ES-I3 (cell line): ENCODE measurements around the gene SH3RF3.

Source experiments
- H3K36me3 ChIP-seq: 2 replicates; pipeline ENCODE4 v1.6.1; 2013; ENCODE audit warnings: mild to moderate bottlenecking, low read length, control low read depth, moderate library complexity; ENCODE audit not compliant: insufficient read depth
- H3K4me1 ChIP-seq: 2 replicates; pipeline ENCODE4 v1.6.1; 2013; ENCODE audit warnings: mild to moderate bottlenecking, control low read depth, low read length; ENCODE audit not compliant: insufficient read depth
- H3K9ac ChIP-seq: 2 replicates; pipeline ENCODE4 v1.6.1; 2013; ENCODE audit warnings: low read depth, mild to moderate bottlenecking, low read length, moderate library complexity
- H3K9me3 ChIP-seq: 2 replicates; pipeline ENCODE4 v1.6.1; 2013; ENCODE audit warnings: mild to moderate bottlenecking, low read length, moderate library complexity; ENCODE audit not compliant: control insufficient read depth, insufficient read depth

The SH3RF3 gene

DNA sequence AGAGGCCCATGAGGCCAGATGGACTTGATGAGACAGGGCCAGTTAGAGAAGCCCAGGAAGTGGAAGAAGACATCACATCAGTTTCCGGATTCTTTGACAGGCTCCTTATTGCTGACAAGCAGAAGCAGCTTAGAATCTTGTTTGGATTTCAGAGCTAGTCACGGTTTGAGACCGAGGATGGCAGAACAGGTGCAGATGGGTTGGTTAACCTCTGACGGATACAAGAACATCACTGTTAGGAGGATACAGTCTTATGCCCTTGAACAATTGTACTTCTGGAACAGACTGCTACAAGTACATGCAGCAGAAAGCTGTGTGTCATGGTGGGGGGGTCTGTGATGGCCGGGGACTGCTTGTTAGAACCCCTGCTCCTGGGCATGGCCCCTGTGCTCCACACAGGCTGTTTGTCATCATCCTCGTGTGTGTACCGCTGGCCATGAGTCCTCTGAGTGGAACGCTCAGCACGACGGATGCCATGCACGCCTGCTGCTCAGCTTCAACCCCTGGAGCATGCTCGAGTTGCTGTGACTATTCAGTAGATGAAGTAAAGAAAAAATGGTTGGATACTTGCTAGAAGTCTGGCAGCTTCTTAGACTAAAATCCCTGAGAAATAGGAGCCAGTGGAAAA lies 217.7 kb downstream of the SH3RF3 start:
- no peaks in the 10 kb centered on the region for H3K36me3 ChIP-seq
- no peak overlapping the region for H3K9ac ChIP-seq
- peaks cover 9% of the 10 kb centered on the region; the same call in 1 of the 2 replicates for H3K4me1 ChIP-seq
- H3K9me3 ChIP-seq: no peaks in the 10 kb centered on the region

DNA sequence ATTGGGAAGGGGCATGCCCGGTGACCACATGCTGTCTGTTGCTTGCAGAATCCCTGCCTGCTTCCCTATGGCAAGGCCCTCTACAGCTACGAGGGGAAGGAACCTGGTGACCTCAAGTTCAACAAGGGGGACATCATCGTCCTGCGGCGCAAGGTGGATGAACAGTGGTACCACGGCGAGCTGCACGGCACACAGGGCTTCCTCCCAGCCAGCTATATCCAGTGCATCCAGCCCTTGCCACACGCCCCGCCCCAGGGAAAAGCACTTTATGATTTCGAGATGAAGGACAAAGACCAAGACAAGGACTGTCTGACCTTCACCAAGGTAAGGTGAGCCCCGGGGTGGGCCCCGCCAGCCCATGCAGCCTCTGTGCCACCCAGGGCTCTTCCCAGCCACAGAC lies 218.6 kb downstream of the SH3RF3 start:
- no peaks in the 10 kb centered on the region for H3K9me3 ChIP-seq
- H3K4me1 ChIP-seq: peaks cover 9% of the 10 kb centered on the region; the same call in 1 of the 2 replicates
- H3K9ac ChIP-seq: no peak overlapping the region
- H3K36me3 ChIP-seq: no peaks in the 10 kb centered on the region

DNA sequence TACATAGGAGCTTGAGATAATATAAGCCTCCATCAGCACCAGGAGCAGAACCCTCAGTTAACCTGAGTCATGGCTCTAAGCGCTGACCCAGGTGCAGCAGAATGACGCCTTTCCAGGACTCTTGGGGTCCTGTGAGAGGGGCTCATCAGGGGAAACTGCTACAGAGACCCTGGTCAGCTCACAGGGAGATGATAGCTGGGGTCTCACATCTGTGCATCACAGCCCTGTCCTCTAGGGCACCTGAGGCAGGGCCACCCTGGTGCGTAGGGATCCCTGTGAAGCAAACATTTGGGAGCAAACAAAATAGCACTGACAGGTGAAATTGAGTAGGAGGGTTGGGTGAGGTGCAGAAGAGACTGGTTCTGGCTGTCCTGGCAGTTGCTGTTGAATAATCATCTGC lies 219.2 kb downstream of the SH3RF3 start:
- H3K9ac ChIP-seq: no peak overlapping the region
- H3K4me1 ChIP-seq: peaks cover 9% of the 10 kb centered on the region; the same call in 1 of the 2 replicates
- H3K9me3 ChIP-seq: no peaks in the 10 kb centered on the region
- H3K36me3 ChIP-seq: no peaks in the 10 kb centered on the region

DNA sequence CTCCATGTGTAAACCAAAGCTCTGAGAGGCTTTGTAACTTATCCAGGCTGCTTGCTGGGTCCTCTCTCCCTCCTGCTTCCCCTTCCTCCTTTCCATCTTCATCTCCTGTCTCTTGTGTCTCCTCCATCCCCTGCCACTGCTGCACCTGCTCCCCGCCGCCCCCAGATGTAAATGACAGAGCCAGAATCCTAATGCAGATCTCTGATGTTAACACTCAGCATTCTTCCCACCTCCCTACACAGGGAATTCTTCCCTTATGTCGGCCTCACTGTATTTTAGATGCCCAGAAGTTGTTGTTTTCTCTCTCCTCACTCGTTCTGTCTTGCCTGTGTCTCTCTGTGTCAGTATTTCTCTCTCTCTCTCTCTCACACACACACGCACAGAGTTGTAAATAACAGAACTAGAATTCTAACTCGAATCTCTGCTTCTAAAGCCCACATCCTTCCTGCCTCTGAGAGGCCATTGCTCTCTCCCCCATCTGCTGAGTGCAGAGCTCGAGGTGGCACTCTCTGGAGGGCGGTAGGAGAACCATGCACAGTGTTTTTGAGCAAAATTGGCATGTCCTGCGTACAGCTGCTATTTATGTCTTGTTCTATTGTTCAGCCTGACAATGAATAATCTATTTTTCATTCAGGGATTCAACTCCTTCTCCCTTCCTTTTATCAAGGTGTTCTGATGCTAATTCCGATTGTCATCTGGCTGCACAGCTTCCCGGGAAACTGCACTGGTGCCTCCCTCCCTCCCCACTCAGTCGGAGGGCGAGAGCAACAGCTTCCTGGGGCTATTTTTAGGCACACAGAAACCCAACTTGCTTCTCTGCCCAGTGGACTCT lies 219.9 kb downstream of the SH3RF3 start:
- no peaks in the 10 kb centered on the region for H3K36me3 ChIP-seq
- peaks cover 9% of the 10 kb centered on the region; the same call in 1 of the 2 replicates for H3K4me1 ChIP-seq
- no peaks in the 10 kb centered on the region for H3K9me3 ChIP-seq
- H3K9ac ChIP-seq: no peak overlapping the region

DNA sequence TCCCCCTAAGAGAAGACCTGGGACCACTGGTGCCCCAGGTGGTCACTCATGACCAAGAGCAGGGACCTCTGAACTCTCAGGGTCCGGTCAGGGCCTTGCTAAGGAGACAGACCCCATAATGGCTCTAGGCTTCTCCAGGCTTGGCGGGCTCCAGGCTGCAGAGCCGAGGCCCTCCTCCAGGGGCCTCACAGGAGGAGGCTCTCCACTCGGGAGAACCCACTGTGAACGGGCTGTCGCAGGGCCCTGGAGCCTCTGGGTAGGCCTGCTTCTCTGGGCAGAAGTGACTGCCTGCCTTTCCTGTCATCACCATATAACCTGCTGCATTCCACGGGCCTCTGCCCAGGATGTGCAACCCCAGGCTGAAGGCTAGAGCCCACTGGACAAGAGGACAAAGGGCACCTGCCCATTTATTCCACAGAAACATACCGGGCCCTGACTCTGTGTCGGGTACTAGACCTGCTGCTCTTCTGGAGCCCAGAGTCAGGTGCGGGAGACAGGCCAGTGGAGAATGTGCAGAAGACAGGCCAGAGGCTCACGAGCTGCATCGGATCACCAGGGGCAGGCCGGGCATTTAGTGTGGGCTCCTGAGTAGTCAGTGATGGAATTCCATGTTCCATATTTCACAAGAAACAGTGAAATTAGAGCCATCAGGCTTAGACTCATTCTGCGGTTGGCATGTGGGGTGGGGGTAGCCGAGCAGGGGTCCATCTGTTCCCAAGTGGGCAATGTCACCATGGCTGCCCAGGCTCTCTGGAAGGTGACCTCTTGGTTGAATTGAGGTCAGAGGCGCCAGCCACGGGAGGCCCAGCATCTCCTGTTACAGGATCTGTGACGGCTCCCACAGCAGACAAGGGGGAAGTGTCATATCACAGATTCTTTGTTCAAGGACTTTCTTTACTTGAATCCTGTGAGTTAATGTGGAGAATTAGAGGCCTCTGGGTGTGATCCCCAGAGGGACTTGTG lies 220.8 kb downstream of the SH3RF3 start:
- H3K36me3 ChIP-seq: no peaks in the 10 kb centered on the region
- no peaks in the 10 kb centered on the region for H3K9me3 ChIP-seq
- H3K4me1 ChIP-seq: peaks cover 9% of the 10 kb centered on the region; the same call in 1 of the 2 replicates
- no peak overlapping the region for H3K9ac ChIP-seq

DNA sequence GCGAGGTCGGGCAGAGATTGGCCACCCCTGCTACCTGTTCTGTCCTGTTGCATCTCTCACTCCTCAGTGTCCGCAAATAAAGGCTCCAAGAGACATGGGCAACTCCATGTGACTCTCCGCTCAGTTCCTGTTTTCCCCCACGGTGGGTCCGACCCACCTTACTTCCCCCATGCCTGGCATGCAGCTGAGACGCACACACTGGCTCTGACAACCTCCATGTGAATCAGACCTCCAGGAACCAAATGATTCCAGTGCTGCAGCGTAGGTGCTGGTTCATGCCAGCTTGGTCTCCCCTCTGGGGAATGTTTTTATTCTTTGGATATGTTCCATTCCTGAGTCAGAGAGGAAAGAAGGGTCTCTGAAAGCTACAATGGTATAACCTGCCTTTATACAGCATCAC lies 221.5 kb downstream of the SH3RF3 start:
- Histone ChIP-seq H3K36me3 (no peaks in the 10 kb centered on the region), H3K9me3 (no peaks in the 10 kb centered on the region), H3K9ac (no peak overlapping the region), H3K4me1 (peaks cover 9% of the 10 kb centered on the region; the same call in 1 of the 2 replicates)

DNA sequence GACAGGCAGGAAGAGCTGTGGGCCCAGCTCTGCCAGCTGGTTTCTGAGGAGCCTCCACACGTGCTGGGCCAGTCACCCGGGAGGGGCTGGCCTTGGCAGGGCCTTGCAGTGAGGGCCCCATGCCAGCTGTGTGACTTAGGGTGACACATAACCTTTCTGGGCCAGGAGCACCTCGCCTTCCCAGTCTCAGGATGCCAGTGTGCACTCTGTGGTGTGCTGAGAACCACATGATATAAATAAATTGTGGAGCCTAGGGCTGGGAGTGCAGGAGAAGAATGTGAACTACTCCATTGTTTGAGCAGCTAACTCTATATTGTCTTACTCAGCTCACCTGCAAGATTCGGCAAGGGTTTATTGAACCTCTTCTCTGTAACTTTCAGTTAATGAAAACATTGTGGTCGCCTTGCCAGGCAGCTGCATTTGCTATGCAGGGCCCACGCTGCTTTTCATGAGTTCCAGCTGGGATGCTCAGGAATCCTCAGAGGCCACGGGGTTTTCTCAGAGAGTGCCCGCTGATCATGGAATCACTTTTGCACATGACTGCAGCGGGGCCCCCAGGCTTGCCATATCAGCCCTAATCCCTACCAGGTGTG lies 222.3 kb downstream of the SH3RF3 start:
- H3K36me3 ChIP-seq: no peaks in the 10 kb centered on the region
- H3K4me1 ChIP-seq: peaks cover 9% of the 10 kb centered on the region; the same call in 1 of the 2 replicates
- no peak overlapping the region for H3K9ac ChIP-seq
- H3K9me3 ChIP-seq: no peaks in the 10 kb centered on the region

DNA sequence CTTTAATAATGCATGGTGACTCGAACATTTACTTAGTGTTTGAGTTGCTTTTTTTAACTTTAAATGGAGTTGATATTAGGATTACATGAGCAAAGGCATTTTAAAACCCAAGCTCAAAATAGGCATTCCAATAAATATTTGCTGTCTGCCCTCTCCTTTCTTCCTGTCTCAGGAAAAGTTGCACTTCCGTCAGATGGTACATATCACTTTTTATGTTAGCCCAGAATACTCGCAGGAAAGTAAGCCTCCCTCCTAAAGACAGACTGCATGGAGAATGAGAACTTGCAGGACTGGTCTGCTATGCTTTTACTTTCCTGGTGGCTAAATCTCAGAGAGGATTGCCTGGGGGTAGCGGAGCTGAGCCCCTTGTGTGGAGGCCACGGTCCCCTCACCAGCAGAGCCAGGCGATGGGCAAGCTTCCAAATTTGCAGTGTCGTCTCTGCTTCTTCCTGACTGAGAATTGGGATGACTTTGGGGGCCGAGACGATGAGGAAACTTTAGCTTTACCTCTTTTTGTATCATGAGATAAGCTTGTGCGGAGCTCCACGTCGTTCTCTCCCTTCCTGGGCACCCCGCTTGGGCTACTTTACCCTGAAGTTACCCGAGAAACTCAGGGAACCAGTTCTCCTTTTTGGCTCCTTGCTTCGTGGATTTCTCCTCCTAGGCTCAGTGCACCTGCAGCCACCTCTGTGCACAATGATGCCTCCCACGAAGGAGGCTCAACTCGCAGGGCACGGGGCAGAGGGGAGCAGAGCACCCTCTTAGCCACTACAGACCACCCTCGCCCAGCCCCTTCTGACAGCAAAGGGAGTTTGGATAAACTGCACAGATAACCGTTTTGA lies 223.3 kb downstream of the SH3RF3 start:
- Histone ChIP-seq H3K9ac (no peak overlapping the region), H3K36me3 (no peaks in the 10 kb centered on the region), H3K4me1 (peaks cover 9% of the 10 kb centered on the region; the same call in 1 of the 2 replicates), H3K9me3 (no peaks in the 10 kb centered on the region)

DNA sequence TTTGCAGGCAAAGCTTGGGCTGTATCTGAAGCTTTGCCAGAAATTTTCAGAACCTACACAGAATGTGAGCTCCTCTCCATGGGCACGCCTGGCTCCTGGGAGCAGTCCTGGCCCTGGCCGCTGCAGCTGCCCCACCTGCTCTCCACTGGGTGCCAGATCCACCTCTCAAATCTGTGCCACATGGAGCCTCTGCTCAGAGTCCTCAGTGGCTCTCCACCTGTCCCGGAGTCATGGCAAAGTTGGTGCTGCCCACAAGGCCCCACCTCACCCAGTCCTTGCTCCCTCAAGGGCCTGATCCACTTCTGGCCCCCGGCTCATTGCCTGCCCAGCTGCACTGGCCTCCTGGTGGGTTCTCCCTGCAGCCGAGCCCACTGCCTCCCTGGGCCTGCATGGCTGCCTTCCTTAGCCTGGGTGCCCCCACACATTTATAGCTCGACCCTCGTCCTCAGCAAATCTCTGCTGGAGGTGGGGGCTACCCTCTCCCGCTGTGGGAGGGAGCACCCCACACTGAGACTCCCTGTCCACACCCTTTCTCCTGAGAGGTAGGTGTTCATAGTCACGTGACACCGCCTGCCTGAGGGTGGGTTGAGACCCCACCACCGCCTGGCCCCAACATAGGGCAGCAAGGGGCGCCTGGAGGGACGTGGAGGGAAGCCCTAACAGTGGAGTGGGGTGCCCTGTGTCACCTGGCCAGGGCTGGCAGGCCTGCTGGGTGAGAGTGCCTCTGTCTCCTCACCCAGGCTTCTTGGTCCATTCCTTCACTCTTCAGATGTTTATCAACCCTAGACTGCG lies 224.1 kb downstream of the SH3RF3 start:
- Histone ChIP-seq H3K9ac (no peak overlapping the region), H3K4me1 (peaks cover 9% of the 10 kb centered on the region; the same call in 1 of the 2 replicates)

DNA sequence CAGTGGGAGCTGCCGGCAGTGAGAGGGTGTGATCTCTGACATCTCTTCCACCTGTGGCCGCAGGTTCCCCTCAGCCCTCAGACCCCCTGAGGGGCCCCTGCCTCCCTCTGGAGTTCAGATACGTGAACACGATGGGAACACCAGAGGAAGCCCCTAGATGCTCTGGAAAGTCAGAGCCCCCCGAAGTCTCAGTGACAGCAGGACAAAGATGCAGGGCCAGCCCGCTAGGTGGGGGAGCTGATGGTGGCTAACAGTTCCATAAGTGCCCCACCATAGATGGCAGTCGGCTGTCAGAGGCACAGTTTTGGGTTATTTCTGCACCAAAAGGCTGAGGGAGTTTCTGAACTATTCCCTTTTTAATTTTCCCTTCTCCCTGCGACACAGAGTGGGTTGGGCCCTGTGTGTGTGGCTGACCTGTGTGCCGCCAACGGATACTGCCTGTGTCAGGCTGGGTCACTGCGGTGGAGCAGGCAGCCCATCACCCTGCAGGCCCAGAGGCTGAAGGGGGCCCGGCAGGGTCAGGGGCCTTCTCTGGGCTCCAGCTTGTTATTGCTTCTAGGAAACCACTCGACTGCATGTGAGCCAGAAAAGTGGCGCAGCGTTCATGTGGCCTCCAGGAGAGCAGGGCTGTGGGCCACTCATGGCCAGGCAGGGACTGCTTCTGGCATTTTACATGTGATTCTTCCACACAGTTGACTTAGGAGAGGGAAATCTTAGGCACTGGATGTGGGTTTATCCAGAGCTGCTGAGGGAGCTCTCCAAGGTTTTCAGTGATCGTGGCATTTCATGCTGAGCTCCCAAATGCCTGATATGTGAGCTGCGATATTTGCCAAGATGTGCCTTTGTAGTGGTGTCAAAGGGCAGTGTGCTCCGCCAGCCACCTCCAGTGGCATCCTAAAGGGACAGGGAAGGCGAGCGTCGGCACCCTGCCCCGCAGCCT lies 225.1 kb downstream of the SH3RF3 start:
- Histone ChIP-seq H3K36me3 (no peaks in the 10 kb centered on the region), H3K4me1 (peaks cover 4% of the 10 kb centered on the region; the same call in 1 of the 2 replicates), H3K9me3 (no peaks in the 10 kb centered on the region), H3K9ac (no peak overlapping the region)

More for the DNA sequence above, 224.1 kb downstream of the SH3RF3 start:
- Histone ChIP-seq H3K9me3 (no peaks in the 10 kb centered on the region), H3K36me3 (no peaks in the 10 kb centered on the region)

DNA sequence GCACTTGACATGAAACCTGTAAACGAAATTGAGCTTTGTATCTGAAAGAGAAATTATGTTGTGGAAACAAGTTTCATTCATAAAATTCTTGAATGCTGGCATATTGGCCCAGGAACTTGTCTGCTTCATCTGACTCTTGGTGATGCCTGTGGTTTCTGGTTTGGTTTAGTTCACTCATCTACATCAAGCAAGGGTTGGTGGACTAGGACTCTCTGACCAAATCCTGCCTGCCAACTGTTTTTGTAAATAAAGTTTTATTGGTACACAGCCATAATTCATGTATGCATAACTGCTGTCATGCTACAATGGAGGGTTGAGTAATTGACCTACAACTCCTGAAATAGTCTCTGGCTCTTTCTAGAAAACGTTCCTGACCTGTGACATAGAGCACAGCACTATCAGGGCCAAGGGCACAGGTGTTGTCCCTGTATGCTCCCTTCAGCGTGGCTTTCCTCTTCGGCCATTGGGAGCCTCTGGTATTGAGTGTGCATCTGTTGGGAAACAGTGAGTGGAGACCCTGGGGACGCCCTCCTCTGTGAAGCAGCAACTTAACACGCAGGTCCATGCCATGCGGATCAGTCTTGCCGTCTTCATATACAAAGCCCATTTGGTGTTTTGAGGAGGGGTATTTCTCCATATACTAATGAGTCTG lies 226.3 kb downstream of the SH3RF3 start:
- no peak overlapping the region for H3K9ac ChIP-seq
- H3K4me1 ChIP-seq: no peaks in the 10 kb centered on the region
- no peaks in the 10 kb centered on the region for H3K9me3 ChIP-seq
- no peaks in the 10 kb centered on the region for H3K36me3 ChIP-seq
